GM21619 (cell line): ENCODE results near the gene SMARCE1.
A peak's percentile ranks its signal among the peaks of the same experiment; 100 is the strongest.

Experiments
- ATAC-seq: cut with Tn5 transposase; IDR thresholded peaks from one replicate; pipeline ENCODE4 v1.9.1; 2021; ENCODE audit not compliant: unreplicated experiment

Gene SMARCE1

GRCh38 chr17:40646791-40647623, 611 bp downstream of the SMARCE1 start:
- ATAC-seq: no peak

- no peak for ATAC-seq
These were observed 1.7 kb downstream of the SMARCE1 start for GRCh38 chr17:40645943-40646342.

- ATAC-seq: no peak
These were observed 2.3 kb downstream of the SMARCE1 start for GRCh38 chr17:40645291-40645690.

- ATAC-seq: no peak
These were observed 9.7 kb downstream of the SMARCE1 start for GRCh38 chr17:40637931-40638330.

GRCh38 chr17:40633871-40634270, 13.7 kb downstream of the SMARCE1 start:
- ATAC-seq: no peak

- no peak for ATAC-seq
These were observed 15.4 kb downstream of the SMARCE1 start for GRCh38 chr17:40632216-40632615.

- no peak for ATAC-seq
These were observed 17.8 kb downstream of the SMARCE1 start for GRCh38 chr17:40629842-40630241.

GRCh38 chr17:40625311-40625710, 22.3 kb downstream of the SMARCE1 start:
- no peak for ATAC-seq

- no peak for ATAC-seq
These were observed 24.0 kb downstream of the SMARCE1 start for GRCh38 chr17:40623419-40624210.

- ATAC-seq: no peak
These were observed 25.1 kb downstream of the SMARCE1 start for GRCh38 chr17:40622509-40622928.

GRCh38 chr17:40621578-40621977, 26.0 kb downstream of the SMARCE1 start:
- no peak for ATAC-seq

GRCh38 chr17:40621019-40621418, 26.6 kb downstream of the SMARCE1 start:
- no peak for ATAC-seq

- no peak for ATAC-seq
These were observed 28.6 kb downstream of the SMARCE1 start for GRCh38 chr17:40618754-40619625.

- ATAC-seq: no peak
These were observed 29.9 kb downstream of the SMARCE1 start for GRCh38 chr17:40617678-40618240.

- no peak for ATAC-seq
These were observed 31.0 kb downstream of the SMARCE1 start for GRCh38 chr17:40616592-40616991.

- ATAC-seq: no peak
These were observed 31.7 kb downstream of the SMARCE1 start for GRCh38 chr17:40615841-40616476.

GRCh38 chr17:40615068-40615840, 32.4 kb downstream of the SMARCE1 start:
- ATAC-seq: peak; percentile 53

- peak; percentile 5 for ATAC-seq
These were observed 33.1 kb downstream of the SMARCE1 start for GRCh38 chr17:40614431-40615067.
